GM12873 (cell line): Measurements from ENCODE around the gene DGAT2.

Experiments used
- TF ChIP-seq, protein P1 (sequence below): IDR thresholded peaks from 2 replicates; pipeline ENCODE4 v1.5.1; 2012; ENCODE audit warnings: low read depth, mild to moderate bottlenecking, moderate library complexity, low read length, control low read depth; ENCODE audit not compliant: insufficient read depth; ENCODE audit errors: missing control alignments

Gene DGAT2

DNA sequence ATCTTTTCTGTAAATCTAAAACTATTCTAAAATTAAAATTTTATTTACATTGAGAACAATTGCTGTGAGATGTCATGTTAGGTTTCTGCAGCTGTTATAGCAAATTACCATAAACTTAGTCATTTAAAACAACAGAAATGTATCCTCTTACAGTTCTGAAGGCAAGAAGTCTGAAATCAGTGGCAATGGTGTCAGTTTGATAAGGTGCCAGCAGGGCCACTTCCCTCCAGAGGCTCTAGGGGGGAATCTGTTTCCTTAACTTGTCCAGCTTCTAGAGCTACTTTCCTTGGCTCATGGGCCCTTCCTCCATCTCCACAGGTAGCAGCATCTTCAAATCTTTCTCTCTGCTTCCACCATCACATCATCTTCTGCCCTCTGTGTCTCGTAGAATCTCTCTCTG lies 27.9 kb upstream of the DGAT2 start:
- TF ChIP-seq, protein P1, sequence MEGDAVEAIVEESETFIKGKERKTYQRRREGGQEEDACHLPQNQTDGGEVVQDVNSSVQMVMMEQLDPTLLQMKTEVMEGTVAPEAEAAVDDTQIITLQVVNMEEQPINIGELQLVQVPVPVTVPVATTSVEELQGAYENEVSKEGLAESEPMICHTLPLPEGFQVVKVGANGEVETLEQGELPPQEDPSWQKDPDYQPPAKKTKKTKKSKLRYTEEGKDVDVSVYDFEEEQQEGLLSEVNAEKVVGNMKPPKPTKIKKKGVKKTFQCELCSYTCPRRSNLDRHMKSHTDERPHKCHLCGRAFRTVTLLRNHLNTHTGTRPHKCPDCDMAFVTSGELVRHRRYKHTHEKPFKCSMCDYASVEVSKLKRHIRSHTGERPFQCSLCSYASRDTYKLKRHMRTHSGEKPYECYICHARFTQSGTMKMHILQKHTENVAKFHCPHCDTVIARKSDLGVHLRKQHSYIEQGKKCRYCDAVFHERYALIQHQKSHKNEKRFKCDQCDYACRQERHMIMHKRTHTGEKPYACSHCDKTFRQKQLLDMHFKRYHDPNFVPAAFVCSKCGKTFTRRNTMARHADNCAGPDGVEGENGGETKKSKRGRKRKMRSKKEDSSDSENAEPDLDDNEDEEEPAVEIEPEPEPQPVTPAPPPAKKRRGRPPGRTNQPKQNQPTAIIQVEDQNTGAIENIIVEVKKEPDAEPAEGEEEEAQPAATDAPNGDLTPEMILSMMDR: peak; percentile 6

DNA sequence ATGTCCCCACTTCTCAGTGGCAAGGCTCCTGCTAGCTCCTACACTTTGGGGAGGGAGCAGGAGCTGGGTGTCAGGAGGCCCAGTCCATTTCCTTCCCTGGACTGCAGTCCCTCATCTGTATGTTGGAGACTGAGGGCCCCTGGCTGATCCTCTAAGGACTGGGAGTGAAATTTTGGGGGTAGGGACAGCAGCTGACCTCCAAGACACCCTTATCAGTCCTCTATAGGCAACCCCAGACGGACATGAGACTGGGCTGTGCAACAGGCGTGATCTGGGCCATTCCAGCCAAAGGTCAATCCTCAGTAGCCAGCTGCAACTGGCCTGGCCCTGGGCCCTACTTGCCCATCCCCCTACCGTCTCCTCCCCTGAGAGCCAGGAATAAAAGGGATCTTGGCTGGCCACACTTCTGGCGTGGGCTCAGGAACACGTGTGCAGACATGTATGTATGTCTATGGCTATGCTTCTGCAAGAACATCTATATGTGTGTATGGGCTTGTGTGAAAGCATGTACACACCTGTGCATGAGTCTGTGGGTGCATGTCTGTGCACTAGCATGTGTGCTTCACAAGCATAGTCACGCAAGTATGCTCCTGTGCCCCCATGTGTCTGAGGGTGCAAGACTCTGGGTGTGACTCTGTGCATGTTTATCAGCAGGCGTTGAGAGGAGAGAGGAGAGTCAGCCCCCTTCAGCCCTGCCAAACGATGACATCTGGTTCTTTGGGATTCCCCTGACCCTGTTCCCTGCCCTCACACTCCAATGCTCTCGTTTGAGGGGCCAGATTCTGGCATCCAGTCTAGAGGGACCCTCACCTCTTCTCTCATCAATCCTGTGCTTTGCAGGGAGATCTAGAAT lies 24.6 kb upstream of the DGAT2 start:
- TF ChIP-seq, protein P1: no peak

DNA sequence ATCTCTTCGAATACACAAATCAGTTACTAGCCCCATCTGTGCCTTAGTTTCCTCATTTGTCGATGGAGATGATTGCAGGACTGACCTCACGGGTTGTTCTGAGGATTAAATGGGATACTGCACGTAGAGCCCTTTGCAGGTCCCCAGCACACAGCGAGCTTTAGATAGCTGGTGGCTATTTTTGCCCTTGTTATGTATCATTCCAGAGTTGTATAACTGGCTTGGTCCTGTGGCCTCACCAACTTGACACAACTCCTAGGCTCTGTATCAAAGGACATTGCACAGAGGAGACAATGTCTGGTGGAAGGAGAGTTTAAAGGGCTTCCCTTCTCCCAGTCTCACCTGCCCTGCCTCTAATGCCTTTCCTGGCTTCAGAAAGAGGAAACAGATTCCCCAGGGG lies 22.8 kb upstream of the DGAT2 start:
- TF ChIP-seq, protein P1: no peak

DNA sequence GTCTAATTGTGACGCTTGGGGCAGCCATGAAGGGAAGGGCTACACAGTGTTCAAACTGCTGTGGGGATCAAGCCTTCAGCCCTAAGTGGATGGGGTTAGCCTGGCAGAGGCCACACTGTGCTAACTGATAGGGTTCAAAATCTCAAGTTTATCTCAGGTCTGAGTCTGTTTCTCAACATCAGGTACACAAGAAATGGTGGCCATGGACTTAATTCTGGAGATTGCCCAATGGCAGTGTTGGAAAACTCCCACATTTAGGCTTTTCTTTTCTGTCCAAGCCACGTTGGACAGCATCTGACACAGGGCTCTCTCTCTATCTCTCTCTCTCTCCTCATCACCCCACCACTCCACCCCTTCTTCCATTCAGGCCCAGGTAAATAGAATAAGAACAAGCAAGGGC lies 10.9 kb upstream of the DGAT2 start:
- TF ChIP-seq, protein P1: no peak

DNA sequence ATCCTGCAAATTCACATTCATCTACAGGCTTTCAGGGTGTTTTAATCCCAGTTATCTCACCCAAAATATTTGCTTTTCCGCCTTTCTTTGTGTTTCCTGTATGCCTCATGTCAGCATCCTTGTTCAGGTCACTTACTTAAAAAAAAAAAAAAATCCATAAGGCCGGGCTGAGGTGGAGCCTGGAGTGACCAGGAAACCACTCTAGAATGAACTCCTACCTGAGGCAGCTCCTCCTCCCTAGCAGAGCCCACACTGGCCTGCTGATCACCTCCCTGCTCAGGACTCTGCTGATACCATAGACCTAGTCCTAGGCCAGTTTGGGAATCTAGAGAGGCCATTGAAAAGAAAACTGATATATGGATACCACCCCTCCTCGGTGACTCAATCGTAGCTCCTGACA lies 8.7 kb upstream of the DGAT2 start:
- TF ChIP-seq, protein P1: no peak

DNA sequence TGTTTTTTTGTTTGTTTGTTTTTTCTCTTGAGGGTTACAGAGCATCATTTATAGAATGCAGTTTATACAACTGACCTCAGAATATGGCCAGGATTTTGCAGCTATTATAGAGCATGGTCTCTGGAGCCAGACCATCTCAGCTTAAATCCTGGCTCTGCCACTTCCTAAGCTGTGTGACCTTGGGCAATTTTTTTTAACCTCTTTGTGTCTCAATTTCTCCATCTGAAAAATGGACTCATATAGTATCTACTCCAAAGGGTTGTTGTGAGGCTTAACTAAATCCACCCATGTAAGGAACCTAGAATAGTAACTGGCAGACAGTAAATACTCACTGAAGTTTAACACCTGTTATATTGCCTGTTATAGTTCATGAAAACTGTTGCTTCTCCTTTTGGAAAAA lies 8.3 kb upstream of the DGAT2 start:
- TF ChIP-seq, protein P1: no peak

DNA sequence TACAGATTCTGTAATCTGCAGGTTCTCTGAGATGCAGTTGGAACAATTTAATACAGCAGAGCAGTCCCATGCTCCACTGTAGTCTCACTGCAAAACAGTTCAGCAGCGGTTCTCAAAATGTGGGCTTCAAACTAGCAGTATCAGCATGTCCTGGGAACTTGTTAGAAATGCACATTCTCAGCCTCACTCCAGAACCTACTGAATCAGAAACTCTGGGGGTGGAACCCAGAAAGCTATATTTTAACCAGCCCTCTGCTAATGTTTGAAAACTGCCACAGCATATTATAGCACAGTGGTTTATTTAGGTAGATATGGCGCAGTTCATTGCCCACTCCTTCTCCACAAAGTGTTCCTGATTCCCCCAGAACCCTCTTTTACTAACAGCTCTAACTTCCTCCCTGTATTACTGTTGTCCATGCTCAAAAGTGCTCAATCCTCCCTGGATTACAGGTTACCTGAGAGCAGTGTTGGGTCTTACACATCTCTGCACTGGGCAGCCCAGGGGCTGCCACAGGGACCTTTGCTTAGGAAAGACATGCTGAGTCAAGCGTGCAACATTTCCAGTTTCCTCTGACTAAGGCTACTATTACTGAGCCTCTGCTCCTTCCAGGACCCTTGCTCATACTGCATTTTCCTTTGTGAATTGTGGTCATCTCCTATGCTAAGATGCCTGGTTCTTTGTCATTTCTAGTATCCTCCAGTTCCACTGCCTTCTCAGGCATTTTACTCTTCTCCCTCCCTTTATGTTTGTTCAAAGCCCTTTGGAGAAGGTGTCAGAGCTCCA lies 7.7 kb upstream of the DGAT2 start:
- TF ChIP-seq, protein P1: no peak
